NCI-H2107 (cell line): ENCODE data around the gene BTBD8.
"Not testable (repeated sequence)": the region's sequence is repeated elsewhere in the genome, so short reads cannot be mapped to it uniquely, and the experiment has no call there.

ENCODE experiments used
- DNase-seq: peaks from one replicate; lab custom pipeline; 2025; lab: John Stamatoyannopoulos, UW

BTBD8 gene

DNA sequence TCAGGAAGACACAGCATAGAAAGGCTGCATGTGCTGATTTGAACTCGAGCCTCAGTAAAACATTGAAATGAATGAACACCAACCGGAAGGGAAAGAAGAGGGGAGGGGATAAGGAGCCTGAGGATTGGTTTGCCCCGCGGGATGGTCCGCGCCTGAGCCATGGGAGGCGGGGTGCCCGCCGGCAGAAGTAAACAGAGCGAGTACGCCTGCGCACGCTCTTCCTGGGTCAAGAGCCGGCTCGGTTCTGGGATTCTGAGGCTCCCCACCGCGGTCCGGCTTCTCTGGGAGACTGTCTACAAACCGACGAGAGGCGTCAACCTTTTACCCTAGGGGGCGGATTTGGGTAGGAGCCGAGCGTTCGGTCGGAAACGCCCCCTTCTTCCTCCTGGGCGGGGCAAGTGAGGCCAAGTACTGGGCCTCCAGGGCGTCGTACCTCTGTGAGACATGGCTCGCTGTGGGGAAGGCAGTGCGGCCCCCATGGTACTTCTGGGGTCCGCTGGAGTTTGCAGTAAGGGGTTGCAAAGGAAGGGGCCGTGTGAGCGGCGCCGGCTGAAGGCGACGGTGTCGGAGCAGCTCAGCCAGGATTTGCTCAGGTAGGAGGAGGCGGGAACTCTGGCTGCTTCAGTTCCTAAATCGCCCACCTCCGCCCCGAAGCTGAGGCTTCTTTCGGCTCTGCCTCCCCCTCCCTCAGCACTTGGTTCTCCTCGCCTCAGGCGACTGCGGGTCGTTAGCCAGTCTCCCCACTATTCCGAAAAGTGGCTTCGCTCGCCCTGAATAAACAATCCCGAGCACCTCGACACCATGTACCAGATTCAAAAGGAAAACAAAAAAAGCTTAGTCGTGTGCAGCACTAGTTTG is at the start of gene BTBD8:
Gene BTBD8, plus strand, starts transcription at position 218 of the 858 bp plus-strand sequence. Its CDS starts 227 bp downstream, at position 445.
- DNase-seq = peak; percentile 86

DNA sequence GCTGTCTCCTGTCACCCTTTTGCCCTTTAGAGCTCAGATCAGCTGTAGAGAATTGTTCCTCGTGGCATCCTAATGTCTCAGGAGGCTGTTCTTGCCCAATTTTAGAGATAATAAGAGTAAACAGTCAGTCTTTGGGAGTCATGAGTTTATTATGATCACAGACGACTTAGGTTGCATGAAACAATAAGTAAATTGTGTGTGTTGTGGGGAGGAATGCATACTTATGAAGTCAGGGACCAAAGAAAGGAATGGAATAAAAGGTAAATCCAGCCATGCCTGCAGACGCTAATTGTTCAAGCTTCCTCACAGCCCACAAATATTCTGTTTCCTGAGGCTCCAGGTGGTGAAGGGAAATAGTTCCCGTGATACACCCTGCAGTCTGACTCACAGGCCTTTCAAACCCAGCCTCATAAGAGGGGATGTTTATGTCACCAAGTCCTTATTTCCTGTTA is 49.5 kb upstream of the BTBD8 start:
- peak; percentile 6 for DNase-seq

DNA sequence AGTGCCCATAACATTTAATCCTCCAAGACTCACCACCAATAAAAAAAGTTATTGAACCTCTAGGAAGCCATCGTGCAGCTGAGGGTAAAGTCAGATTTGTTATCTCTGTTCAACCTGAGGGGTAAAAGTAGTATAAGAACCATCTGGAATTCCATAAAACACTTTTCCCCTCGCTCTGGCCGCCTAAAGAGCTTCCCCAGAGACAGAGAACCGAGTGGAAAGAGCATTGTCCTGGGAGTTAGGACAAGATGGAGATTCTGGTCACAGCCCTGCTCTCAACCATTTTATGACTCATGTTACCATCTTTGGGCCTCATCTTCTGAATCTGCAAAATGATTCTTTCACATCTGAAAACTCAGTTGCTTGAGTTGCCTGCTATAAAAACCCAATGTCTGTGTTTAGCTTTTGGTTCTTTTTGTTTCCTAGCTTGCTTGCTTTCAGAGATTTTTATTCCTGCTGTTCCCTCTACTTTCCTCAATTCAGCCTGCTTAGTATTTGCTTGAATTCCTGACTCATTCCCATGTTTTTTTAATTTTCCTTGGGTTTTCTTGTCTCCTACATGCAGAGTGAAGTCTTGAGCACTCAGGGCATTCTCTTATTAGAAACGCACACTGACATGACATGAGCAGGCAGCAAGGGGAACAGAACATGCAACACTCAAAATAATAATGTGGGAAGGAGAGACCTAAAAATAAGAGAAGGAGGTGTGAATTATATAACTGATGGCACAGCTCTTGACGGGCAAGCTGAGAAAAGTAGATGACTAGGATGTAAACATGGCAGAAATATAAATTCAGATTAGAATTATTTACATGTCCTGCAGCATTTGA is 48.6 kb upstream of the BTBD8 start:
- no peak for DNase-seq

DNA sequence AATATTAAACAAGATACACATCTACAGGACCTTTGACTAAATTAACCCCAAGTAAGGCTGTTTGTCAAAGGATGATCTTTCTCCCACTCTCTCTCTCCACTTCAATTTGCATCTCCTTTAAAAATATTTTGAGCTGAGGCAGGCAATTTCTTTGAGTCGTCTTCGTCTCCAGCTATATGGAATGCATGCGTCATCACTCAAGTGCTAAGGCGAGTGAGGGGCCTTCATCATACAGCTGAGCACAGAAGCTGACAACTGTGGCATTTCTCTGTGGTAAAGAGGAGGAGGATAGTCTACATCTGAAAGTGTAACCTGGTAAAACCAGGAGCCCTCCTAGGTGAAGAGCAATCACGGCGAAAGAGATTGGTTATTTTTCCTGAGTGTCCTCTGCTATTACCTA is 42.7 kb upstream of the BTBD8 start:
- DNase-seq = no peak

DNA sequence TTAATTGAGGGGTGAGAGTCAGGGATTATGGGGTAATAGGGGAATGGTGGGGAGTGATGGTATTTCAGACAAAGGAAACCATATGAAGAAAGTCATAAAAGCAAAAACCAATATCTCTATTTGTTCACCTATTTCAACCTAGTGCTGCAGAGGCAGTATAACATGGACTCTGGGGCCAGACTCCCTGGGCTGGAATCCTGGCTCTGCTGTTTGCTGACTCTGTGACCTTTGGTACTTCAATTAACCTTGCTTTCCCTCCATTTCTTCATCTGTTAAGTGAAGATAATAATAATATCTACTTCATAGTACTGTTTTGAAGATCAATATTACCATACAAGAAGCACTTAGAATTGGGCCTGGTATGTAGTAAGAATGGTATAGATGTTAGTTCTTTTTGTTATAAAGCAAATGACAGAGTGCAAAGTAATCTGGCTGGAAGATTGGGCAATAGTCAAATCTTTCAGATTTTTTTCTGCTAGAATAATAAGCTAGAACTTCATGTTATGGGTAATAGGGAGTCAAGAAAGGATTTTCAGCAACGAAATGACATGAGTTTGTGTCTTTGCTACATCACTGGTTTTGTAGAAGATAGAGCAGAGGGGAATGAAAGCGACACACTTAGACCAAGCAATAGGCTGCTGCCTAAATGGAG is 41.3 kb upstream of the BTBD8 start:
- DNase-seq = no peak

DNA sequence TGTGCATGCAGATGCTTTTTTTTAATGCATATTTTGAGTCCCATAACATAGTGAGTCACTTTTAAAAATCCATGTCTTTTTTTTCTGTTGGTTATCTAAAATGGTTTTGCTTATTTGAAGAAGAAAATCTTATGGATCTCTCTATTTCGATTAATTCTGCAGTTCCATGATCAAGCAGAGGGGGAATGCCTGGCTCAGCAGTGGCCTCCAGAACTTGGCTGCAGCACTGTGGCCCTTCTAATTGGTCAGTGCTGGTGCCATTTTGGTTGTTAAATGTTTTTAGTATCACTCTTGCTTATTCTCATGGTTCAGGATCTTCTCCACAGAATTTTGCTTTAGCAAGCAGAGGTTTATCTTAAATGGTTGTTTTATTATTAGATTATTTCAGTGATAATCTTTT is 39.2 kb upstream of the BTBD8 start:
- no peak for DNase-seq

DNA sequence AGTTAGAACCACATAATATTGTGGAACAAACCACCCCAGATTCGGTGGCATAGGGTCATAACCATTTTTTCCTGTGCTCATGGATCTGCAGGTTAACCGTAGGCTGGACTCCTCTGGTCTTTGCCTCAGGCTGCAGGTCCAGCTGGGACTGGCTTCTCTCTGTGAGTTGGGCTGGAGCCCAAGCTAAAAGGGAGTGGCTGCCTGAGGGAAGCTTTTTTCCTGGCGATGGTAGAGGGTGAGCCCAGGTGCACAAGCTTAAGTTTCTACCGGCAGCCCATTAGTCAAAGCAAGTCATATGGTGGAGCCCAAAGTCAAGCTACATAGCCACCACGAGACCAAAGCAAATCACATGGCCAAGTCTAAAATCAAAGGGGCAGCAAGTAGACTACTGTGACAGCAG is 36.5 kb upstream of the BTBD8 start:
- no peak for DNase-seq

DNA sequence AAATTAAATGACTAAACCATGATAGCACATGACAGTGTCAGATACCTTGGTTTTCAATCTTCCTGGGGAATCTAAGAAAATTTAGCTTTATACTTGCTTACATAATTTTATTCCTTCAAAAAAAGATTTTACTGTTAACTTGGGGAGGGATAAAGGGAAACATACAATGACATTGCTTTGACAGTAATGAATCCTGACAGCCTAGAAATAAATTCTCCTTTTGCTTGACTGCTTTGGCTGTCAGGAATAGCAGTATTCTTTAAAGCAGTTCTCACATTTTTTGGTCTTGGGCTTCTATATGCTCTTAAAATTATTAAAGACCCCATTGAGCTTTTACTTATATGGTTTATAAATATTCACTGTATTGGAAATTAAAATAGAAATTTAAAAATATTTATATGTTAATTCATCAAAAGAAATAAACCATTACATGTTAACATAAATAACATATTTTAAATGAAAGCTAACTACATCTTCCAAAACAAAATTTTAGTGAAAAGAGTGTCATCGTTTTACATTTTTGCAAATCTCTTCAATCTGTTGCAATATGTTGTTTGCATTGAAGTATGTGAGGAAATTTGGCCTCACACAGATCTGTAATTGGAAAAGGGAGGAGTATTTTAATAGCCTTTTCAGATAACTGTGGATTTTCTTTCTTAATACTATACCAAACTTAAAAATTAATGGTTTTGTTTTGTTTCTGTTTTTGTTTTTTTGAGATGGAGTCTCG is 34.2 kb upstream of the BTBD8 start:
- no peak for DNase-seq

DNA sequence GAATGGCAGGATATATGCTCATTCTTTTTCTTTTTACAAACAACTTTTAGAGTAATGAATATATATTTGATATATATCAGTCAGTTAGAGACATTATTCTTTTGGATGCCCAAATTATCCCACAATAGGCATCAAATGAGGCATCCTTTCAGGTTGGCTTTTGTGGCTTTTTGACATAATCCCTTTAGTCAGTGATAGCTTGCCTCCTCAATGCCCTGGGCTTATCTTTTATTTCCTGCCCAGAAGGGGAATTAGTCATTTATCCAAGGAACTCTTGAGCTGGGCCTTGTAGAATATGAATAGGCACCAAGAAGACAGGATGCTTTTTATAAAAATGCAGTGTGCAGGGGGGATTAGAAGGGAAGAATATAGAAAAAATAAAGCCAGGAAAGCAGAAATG is 28.2 kb upstream of the BTBD8 start:
- DNase-seq = no peak

DNA sequence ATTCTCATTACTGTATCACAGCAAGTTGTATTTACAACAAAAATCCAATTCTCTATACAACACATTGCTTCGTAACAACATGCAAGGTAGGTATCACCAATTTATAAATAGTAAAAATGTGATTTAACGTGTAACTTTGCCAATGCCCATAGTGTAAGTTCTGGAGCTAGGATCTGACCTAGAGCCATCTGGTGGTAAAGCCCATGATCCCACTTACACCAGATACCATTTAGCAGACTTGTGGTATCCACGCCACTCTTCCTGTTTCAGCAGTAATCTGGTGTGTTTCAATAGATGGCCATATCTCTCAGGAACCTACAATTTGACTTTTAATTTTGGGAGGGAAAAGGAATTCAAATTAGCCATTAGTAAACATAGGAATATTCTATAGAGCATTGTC is 15.1 kb upstream of the BTBD8 start:
- DNase-seq = no peak

DNA sequence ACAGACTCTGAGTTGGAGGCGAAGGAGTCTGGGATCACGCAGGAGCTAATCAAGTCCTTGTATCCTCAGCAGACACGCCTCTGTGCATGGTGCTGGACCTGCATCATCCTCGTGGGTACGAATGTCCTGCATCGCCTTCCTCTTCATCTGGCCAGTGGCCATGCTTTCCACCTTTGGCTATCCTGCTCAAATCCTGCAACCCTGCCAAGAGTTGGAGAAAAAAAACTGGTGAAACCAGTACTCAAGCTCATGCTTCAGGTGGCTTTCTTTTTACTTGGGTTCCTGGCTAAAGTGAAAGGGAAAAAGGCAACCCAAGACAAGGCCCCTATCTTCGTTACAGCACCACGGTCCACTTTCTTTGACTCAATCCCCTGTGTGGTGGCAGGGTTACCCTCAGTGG is 13.8 kb upstream of the BTBD8 start:
- no peak for DNase-seq

DNA sequence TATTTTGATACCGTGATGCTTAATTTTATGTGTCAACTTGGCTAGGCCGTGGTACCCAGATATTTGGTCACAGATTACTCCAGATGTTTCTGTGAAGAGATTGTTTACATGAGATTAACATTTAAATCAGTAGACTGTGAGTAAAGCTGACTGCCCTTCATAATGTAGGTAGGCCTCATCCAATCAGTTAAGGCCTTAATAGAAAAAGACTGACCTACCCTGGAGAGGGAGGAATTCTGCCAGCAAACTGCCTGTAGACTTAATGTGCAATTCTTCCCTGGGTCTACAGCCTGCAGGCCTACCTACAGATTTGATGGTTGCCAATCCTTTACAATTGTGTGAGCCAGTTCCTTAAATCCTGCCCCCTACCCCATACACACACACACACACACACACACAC is 9.3 kb upstream of the BTBD8 start:
- no peak for DNase-seq

DNA sequence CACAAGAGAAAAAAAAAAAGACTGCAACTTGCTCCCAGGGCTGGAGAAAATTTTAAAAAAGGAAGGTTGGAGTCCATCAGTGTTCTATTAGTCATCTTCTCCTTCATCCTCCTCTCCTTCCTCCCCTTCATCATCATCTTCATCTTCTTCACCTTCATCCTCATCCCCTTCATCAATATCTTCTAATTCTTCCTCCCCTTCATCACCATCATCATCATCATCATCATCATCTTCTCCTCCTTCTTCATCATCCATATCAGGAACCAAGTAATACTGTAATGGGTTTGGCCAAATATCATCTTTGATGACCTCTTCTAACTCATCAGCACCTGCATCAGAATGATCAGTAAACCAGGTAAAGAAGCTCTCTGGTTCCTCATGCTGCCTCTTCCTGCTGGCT is 5.7 kb upstream of the BTBD8 start:
- DNase-seq = not testable (repeated sequence)

DNA sequence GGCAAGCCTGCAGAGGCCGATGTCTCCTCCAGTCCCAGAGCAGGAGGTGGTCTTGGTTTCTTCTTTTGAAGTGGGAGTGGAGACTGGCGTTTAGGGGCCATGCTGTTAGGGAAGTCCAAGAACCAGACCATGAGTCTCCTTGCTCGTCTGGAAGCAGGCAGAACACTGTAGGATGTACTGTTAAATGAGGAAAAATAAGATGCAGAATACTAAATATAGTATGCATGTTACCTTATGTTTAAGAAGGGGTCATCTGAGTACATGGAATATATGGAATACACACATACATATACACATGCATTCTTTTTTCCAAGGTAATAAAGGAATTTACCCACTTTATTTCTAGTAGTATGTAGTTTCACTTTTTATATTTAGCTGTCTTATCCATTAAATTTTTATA is 4.8 kb upstream of the BTBD8 start, which contains the start of gene SETSIP:
Gene SETSIP, minus strand, starts transcription at position 101 of the 400 bp plus-strand sequence. Its CDS starts 0 bp downstream, at position 101.
- DNase-seq = no peak

DNA sequence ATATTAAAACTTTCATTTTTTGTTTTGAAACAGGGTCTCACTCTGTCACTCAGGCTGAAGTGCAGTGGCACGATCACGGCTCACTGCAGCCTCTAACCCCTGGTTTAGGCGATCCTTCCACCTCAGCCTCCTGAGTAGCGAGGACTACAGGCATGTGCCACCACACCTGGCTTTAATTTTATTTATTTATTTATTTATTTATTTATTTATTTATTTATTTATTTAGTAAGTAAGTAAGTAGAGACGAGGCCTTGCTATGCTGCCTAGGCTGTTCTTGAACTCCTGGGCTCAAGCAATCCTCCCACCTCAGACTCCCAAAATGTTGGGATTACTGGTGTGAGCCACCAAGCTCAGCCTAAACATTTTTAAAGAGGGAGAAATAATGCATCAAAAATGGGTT is 3.8 kb upstream of the BTBD8 start:
- DNase-seq = no peak

DNA sequence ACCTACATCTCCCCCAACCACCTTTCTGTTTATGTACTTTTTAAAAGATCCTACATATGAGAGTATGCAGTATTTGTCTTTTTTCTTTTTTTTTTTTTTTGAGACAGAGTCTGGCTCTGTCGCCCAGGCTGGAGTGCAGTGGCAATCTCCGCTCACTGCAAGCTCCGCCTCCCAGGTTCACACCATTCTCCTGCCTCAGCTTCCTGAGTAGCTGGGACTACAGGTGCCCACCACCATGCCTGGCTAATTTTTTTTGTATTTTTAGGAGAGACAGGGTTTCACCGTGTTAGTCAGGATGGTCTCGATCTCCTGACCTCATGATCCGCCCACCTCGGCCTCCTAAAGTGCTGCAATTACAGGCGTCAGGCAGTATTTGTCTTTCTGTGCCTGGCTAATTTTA is 2.1 kb upstream of the BTBD8 start:
- not testable (repeated sequence) for DNase-seq

DNA sequence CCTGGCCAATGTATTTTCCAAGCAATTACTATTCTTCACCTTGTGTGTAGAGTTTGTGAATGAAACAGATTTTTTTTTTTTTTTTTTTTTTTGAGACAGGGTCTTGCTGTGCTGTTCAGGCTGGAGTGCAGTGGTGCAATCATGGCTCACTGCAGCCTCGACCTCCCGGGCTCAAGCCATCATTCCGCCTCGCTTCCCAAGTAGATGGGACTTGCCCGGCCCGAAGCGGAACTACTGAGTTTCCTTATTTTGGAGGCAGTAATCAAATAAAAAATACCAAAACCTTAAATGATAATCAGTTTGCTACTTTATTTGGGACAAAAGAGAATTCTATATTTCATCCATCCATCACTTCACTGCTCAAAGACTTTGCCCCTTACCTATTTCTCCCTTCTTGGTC is 704 bp upstream of the BTBD8 start:
- DNase-seq = no peak

DNA sequence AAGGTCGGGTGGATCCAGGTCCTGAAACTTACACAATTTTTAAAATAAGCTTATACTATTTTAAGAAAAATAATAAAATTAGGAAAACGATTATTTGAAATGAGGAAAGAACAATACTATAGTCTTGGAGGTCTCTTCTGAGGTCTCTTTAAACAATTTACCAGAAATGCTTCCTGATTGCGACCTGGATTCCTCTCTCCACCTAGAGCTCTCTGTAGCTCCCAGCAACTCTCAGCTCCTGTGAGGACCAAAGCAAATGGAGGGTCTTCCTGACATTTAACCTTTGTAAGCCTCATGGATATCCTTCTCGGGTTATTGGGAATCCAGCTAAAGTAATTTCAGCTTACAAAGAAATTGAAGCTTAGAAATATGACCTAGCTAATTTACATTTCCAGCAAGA is 886 bp downstream of the BTBD8 start:
- DNase-seq = no peak

DNA sequence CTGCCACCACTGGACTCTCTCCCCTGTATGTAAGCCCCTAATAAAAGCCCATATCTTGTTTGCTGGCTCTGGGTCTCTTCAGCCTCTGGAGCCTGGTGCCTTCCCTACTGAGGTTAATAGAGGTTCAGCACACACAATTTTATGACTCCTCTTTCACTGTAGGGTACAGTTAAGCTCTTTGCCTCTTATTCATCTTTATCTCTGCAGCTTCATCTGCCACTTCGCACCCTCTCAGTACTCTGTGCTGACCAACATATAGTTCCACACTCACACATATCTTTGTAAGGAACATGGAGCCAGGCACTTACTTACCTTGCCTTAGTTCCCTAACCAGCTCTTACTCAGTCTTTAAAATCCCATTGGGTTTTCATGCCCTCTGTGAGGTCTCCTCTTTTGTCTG is 4.5 kb downstream of the BTBD8 start:
- DNase-seq = no peak

DNA sequence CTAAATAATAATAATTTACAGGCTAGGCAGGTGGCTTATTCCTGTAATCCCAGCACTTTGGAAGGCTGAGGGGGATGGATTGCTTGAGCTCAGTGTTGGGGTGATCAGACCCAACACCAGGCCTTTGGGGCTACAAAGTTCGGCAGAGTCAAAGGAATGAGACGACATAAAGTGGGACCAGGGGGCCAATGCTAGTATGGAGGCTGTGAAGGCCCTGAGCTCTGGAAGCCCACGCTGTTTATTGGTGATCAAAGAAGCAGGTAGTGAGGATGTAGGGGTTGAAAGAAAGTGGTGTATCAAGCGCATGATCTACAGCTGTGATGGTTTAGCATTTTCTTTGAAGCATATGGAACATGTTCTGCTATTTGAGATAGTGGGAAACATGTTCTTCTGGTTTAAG is 5.6 kb downstream of the BTBD8 start:
- no peak for DNase-seq

DNA sequence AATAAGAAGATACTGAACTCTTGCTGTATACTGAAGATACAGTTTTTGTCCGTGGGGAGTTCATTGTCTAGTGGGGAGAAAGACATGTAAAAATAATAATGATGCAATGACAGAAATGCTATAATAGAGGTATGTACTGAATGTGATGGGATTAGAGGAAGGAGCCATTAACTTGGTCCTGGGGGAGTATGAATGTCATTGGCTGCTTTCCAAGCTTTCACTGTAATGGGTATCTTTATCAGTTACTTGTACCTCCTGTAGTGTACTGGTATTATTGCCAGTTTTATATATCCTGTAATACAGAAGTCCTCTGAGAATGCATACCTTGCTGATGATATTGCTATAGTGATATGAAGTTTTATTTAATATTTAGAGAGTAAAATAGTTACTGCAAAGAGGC is 7.4 kb downstream of the BTBD8 start:
- no peak for DNase-seq

DNA sequence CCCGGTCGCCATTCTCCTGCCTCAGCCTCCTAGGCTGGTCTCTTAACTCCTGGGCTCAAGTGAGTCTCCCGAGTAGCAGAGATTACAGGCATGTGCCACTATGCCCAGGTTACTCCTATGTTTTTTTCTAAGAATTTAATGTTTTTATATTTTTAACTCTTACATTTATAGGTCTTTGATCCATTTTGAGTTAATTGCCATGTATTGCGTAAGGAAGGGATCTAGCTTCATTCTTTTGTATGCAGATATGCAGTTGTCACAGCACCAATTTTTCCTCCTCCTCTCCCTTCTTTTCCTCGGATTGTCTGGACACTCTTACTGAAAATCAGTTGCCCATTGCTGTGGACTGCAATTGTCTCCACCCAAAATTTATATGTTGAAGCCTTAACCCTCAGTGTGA is 11.5 kb downstream of the BTBD8 start:
- DNase-seq = no peak
